ENCODE results near the gene PPP1R18.
"Not testable (repeated sequence)": the region's sequence is repeated elsewhere in the genome, so short reads cannot be mapped to it uniquely, and the experiment has no call there.

PPP1R18 gene

DNA sequence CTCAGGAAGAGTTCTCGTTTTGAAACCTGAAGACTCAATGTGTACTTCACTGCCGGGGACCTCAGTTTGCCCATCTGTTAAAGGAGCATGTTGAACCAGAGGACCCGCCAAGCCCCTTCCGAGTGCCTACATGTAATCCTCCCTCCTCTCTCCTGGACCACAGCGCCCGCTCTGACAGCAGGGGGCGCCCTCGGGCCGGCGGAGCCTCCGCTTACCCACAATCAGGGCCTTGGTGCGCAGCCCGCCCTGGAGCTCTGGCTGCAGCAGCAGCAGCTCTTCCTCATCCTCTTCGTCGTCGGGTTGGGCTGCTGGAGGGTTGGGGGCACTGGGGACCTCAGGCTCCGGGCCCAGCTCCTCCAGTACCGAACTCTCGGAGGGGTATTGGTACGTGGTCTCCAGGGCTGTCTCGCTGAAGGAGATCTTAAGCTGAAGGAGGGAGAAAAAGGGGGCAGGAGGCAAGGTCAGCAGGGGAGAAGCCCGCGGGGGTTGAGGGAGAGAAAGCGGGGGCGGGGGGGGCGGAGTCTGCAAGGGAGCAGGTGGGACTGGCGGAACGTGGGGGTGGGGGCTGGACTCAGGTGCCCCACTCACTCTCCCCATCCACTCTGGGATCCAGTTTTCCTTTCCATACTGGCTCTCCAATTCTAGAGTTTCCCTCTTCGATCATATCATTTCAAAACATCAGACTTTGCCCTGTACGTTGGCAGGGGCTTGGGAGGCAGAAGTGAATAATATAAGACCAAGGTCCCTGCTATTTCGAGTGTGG is 7.3 kb downstream of the PPP1R18 start:
- TF ChIP-seq, protein P1, sequence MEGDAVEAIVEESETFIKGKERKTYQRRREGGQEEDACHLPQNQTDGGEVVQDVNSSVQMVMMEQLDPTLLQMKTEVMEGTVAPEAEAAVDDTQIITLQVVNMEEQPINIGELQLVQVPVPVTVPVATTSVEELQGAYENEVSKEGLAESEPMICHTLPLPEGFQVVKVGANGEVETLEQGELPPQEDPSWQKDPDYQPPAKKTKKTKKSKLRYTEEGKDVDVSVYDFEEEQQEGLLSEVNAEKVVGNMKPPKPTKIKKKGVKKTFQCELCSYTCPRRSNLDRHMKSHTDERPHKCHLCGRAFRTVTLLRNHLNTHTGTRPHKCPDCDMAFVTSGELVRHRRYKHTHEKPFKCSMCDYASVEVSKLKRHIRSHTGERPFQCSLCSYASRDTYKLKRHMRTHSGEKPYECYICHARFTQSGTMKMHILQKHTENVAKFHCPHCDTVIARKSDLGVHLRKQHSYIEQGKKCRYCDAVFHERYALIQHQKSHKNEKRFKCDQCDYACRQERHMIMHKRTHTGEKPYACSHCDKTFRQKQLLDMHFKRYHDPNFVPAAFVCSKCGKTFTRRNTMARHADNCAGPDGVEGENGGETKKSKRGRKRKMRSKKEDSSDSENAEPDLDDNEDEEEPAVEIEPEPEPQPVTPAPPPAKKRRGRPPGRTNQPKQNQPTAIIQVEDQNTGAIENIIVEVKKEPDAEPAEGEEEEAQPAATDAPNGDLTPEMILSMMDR (conservative IDR thresholded peaks at IDR 0.05; ENCODE audit: low read depth, low read length): peak; percentile 96
- DNase-seq (ENCODE audit: low read depth): no peak
- peak overlapping the region; percentile 14 for H3K4me3 ChIP-seq (ENCODE audit: low read length)

DNA sequence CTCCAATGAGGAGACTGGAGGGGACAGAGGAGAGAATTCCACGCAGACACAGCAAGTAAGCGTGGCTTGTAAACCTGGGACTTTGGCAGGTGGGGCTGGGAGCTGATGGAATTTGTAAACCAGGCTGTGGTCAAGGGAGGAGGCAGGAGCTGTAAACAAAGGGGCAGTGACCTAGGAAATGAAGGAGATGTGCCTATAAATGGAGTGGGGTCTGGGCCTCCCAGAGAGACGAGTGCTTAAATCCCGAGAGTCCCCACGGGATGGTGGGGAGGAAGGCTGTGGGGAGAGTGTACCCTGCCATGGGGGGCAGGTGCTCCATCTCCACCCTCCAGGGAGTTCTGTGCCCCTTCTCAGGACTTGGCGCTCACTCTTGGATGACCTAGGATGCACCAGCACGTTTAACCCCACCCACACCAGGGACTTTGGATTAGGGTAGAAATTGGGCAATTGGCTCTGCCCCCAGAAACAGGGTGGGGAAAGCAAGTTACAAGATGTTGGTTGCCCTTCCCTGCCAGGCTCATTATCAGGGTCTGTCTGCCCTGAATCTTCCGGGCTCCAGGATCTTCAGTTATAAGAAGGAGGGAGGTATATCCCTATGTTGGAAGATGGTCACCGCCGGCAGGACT is 9.7 kb downstream of the PPP1R18 start:
- TF ChIP-seq, protein P1 (conservative IDR thresholded peaks at IDR 0.05; ENCODE audit: low read depth, low read length): no peak
- no peak for DNase-seq (ENCODE audit: low read depth)

DNA sequence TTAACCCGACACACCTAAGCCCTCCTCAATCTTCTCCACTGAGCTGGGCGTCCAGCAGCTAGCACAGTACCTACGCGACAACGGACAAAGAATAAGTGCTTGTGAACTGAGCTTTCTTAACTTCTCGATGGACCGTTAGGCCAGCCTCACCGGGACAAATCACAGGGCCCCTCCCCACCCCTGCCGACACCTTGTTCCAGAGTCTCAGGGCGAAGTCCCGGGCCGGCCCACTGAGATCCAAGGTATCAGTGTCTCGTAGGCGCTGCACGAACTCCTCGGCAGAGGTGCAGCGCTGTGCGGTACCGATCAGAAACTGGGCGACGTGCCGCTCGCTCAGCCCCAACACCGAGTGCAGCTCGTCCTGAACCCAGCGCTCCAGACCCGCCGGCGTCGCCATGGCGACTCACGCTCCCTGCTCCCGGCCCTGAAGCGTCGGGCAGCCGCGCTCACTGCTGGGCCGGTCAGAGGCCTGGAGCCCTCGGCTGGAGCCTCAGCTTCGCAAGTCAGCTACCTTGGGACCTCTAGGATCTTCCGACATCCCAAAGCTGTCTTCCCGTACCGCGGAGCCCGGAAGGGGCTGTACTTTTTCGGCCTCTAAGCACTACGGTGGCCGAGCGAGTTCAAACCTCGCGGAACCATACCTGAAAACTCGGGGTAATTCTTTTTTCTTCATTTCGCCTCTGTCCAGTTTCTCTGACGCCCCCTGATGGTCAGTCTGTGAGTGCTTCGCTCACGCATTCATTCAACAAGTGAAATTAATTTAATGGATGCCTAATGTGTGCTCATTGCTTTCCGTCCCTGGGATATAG is 13.8 kb downstream of the PPP1R18 start, which contains the start of gene DHX16:
DHX16 (minus strand) TSS at position 562 of the 809 bp plus-strand sequence; CDS start at position 397, 165 bp downstream.
- DNase-seq (ENCODE audit: low read depth): peak; percentile 91
- peak within 1 kb of the TSS; percentile 89 for H3K4me3 ChIP-seq (ENCODE audit: low read length)
- TF ChIP-seq, protein P1 (conservative IDR thresholded peaks at IDR 0.05; ENCODE audit: low read depth, low read length): peak; percentile 94

More for the DNA sequence above, 9.7 kb downstream of the PPP1R18 start:
- no peak overlapping the region for H3K4me3 ChIP-seq (ENCODE audit: low read length)

DNA sequence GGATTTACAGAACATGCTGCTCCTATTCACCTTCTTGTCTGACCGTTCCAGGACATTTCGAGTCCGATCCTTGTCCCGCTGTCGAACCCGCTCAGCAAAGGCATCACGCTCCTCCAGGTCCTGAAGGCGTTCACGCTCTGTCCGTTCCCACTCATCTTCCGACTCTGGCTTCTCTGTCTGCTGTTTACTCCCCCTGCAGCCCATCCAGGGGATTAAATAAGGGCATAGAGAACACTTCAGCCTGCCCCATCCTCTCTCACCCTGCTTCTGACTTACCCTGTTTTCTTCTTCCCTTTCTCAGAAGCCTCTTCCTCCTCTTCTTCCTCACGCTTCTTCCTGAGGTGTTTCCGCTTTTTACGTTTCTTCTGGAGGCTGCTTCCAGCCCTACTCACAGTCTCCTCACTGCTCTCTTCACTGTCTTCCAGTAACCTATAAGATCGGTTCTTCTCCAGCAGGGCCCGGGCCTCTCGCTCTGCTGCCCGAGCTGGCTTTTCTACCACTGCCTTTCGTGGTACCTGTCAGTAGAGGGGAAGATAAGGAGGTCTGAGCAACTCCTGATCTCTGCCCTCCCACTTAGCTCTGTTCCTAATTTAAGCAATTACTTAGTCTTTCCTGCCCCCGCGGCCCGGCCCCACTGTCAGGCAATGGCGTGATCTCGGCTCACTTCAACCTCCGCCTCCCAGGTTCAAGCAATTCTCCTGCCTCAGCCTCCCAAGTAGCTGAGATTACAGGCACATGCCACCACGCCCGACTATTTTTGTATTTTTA is 15.5 kb downstream of the PPP1R18 start:
- DNase-seq (ENCODE audit: low read depth): no peak
- no peak overlapping the region for H3K4me3 ChIP-seq (ENCODE audit: low read length)
- TF ChIP-seq, protein P1 (conservative IDR thresholded peaks at IDR 0.05; ENCODE audit: low read depth, low read length): peak; percentile 38

DNA sequence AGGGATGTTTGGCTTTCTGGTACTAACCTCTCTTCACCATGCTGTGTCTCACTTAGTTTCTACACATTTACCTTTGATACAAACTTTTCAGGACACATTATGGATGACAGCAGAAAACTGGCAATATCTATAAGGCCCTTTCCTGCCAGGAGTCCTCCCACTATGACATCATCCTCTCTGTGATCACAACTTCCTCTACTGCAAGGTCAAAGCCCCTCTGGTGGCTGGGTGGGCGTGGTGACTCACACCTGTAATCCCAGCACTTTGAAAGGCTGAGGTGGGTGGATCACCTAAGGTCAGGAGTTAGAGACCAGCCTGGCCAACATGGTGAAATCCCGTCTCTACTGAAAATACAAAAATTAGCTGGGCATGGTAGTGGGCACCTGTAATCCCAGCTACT is 20.1 kb downstream of the PPP1R18 start:
- not testable (repeated sequence) for H3K4me3 ChIP-seq (ENCODE audit: low read length); DNase-seq (ENCODE audit: low read depth)

DNA sequence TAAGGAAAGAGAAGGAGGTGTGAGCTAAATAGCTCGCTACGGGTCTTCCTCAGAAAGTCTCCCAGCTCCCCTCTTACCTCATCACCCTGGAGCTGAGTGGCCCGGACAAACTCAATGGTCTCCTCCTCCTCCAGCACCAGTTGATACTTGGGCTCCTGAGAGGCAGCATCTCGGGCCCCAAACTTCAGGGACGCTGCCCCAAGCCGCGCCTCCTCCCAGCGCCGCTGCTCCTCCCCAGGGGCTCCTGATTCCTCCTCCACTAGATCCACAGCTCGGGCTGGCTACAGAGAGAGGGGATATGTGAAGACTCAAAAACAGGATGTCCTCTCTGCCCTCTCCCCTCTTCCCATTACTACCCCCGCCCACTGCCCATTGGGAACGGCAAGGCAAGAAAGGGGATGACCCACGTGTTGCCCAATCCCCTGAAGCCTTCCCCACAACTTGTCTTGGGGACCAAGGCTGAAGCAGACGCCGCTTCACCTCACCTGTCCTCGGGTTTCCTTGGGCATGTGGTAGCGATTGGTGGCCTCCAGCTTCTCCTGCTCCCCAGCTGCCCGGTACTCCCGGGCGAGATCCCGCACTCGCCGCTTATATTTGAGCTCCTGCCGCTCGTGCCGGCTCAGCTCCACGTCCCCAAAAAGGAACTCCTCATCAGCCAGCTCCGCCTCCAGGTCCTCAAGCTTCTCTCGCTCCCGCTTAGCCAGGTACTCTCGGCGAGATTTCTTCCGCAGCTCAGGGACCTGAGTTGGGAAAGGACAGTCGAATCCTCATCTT is 21.3 kb downstream of the PPP1R18 start:
- DNase-seq (ENCODE audit: low read depth): no peak
- TF ChIP-seq, protein P1 (conservative IDR thresholded peaks at IDR 0.05; ENCODE audit: low read depth, low read length): no peak
- H3K4me3 ChIP-seq (ENCODE audit: low read length): no peak overlapping the region

DNA sequence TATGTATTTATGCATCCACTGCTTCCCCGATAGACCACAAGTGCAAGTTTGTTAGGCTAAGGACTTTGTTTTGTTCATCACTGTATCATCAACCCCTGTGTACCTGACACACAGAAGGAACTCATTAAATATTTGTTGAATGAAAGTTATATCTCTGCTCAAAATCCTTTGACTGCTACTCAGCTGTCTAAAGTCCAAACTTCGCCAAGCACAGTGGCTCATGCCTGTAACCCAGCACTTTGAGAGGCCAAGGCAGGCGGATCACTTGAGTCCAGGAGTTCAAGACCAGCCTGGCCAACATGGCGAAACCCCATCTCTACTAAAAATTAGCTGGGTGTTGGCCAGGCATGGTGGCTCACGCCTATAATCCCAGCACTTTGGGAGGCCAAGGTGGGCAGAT is 28.5 kb downstream of the PPP1R18 start:
- not testable (repeated sequence) for DNase-seq (ENCODE audit: low read depth); H3K4me3 ChIP-seq (ENCODE audit: low read length)

Data from retinal pigment epithelial cell (primary cell).